ENCODE measurements around the gene ZNF688. TPM values are rescaled to one million over a fixed set of nuclear protein-coding genes. Genes with fewer than 3 reads are reported as not detected.

Gene ZNF688
- total and polyA plus RNA-seq, 2 of the 8 experiments (the other 6 are each of a cell fraction or from before 2014, with no cell fraction given) = 2.7 to 3.5 TPM

DNA sequence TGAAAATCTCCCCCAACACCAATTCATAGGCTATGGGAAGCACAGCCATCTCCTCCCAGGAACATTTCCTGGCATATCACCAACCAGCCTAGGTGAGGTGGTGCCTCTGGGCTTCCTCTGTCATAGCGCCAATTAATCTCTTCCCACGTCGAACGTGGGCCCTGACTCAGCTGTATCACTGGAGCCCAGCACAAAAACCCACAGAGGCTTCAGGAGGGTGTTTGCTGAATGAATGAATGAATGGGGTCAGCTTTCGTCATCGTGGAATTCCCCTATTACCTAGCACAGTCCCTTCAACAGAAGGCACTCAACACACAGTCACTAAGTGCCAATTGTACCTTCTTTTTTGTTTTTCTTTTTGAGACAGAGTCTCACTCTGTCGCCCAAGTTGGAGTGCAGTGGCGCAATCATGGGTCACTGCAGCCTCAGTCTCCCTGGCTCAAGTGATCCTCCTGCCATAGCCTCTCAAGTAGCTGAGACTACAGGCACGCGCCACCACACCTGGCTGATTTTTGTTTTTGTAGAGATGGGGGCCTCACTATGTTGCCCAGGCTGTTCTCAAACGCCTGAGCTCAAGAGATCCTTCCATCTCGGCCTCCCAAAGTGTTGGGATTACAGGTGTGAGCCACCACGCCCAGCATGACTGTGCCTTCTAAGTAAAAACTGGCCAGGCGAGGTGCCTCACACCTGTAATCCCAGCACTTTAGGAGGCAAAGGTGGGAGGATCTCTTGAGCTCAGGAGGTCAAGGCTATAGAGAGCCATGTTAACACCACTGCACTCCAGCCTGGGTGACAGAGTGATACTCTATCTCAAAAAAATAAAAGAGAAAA, 4.1 kb downstream of the ZNF688 start:
- CTCF ChIA-PET (ENCODE audit: partially characterized antibody) = interaction anchor here (0.7 to 5.7 kb wide), 6 partner anchors 18 to 118 kb away, joined by 3 to 28 read pairs (median 7); partner anchors contain the start of genes ZNF747 and ZNF785
- Histone ChIP-seq H2BK120ac (replicated peaks; ENCODE audit: low read depth, low read length) (no peak overlapping the region), H2BK5ac (ENCODE audit: low read depth, low read length) (no peak overlapping the region), H3K23me2 (ENCODE audit: low read depth, low read length) (peaks cover 11% of the 10 kb centered on the region; the same call in 1 of the 2 replicates), H3K18ac (ENCODE audit: extremely low read depth, low read length) (no peak overlapping the region), H3K9me3 (ENCODE audit: insufficient read depth in 2 of 2, low read depth in 1 of 2, low read length in 1 of 2) (no peaks in the 10 kb centered on the region), H2BK15ac (ENCODE audit: low read length) (no peak overlapping the region), H2AK5ac (ENCODE audit: low read depth, low read length) (no peak overlapping the region), H3K56ac (replicated peaks; ENCODE audit: insufficient read length, low read depth, low read length) (no peak overlapping the region), H3K79me2 (ENCODE audit: control insufficient read depth in 1 of 2, insufficient read depth in 2 of 2, low read length in 2 of 2) (no peaks in the 10 kb centered on the region), H2BK20ac (ENCODE audit: low read length) (no peak overlapping the region), H2AFZ (ENCODE audit: low read length) (no peak overlapping the region), H3K4me3 (ENCODE audit: extremely low read depth in 1 of 4, insufficient read depth in 2 of 4, low read depth in 3 of 4, low read length in 4 of 4) (no peak overlapping the region), H3K79me1 (ENCODE audit: low read depth, low read length) (no peaks in the 10 kb centered on the region), H4K91ac (replicated peaks; ENCODE audit: insufficient read length, low read length) (no peak overlapping the region), H2BK12ac (ENCODE audit: low read depth, low read length) (no peak overlapping the region), H3K36me3 (ENCODE audit: control insufficient read depth in 2 of 4, insufficient read depth in 4 of 4, low read length in 3 of 4) (no peaks in the 10 kb centered on the region), H4K20me1 (replicated peaks in 1 of 2; ENCODE audit: control insufficient read depth in 1 of 2, insufficient read depth in 2 of 2, low read length in 2 of 2) (no peaks in the 10 kb centered on the region), H3K14ac (ENCODE audit: insufficient read length) (no peak overlapping the region), H3K4me2 (ENCODE audit: insufficient read depth in 1 of 2, low read depth in 2 of 2, low read length in 2 of 2) (no peak overlapping the region), H4K8ac (ENCODE audit: extremely low read depth, insufficient read depth, low read length) (no peak overlapping the region; the same call in 1 of the 2 replicates), H3K27me3 (replicated peaks in 1 of 4; ENCODE audit: control insufficient read depth in 3 of 4, extremely low read depth in 1 of 4, insufficient read depth in 3 of 4, low read length in 3 of 4) (no peaks in the 10 kb centered on the region; a peak in 1 of 7 replicates), H3K27ac (ENCODE audit: low read depth, low read length) (no peak overlapping the region), H3K23ac (ENCODE audit: insufficient read length) (no peak overlapping the region), H3K4me1 (replicated peaks in 1 of 4; ENCODE audit: control insufficient read depth in 3 of 4, insufficient read depth in 4 of 4, low read length in 3 of 4) (peaks cover 0 to 9% (median 2%) of the 10 kb centered on the region in 4 experiments; a peak in 5 of 7 replicates), H3K4ac (replicated peaks; ENCODE audit: insufficient read length, low read depth, low read length) (no peak overlapping the region), H4K5ac (ENCODE audit: insufficient read length, low read depth, low read length) (no peak overlapping the region), H3K9ac (replicated peaks in 1 of 4; ENCODE audit: extremely low read depth in 1 of 4, low read depth in 3 of 4, low read length in 3 of 4) (no peak overlapping the region)
- WGBS, 2 experiments (ENCODE audit: extremely low coverage in 1 of 2, insufficient coverage in 1 of 2, insufficient read length in 1 of 2, insufficient replicate concordance in 2 of 2, low coverage in 1 of 2, low lambda C conversion rate in 2 of 2, missing lambda C conversion rate in 1 of 2) = 91% methylated on average over 14 of the region's 14 CpGs; no CpG with 5 or more reads in 1 of the 2 experiments
- FAIRE-seq (no peak), DNase-seq (ENCODE audit: low read depth in 1 of 2, low spot score in 2 of 2) (no peak)
- POLR2A ChIA-PET (ENCODE audit: partially characterized antibody) = interaction anchor here (1.0 to 5.0 kb wide), 6 partner anchors 9 to 43 kb away, joined by 3 to 26 read pairs (median 5); partner anchors contain the start of genes ZNF689, ZNF747, ZNF764 and ZNF785
- TF ChIP-seq POLR2A (IDR thresholded peaks at IDR 0.05; ENCODE audit: control extremely low read depth in 1 of 2, low read depth in 2 of 2, low read length in 2 of 2) (no peak), NRF1 (IDR thresholded peaks at IDR 0.05; ENCODE audit: low read depth, low read length) (no peak), CHD2 (IDR thresholded peaks at IDR 0.05; ENCODE audit: low read length) (no peak), FOSL1 (IDR thresholded peaks at IDR 0.05; ENCODE audit: insufficient read depth, low read depth, low read length) (no peak), BCL11A (IDR thresholded peaks at IDR 0.05; ENCODE audit: low read depth in 2 of 2, low read length in 2 of 2) (no peak), EGR1 (IDR thresholded peaks at IDR 0.05; ENCODE audit: borderline replicate concordance, low read depth, low read length) (no peak)

All from H1 (cell line).